Activated effector memory CD4-positive, alpha-beta T cell treated with Interleukin-2 at 50 U/mL for 16 hours (primary cell): ENCODE data around the gene CBX8.

Experiments used
- DNase-seq: peaks from one replicate; pipeline ENCODE4 v3.0.0-alpha.2; 2020

The CBX8 gene

GRCh38 chr17:79796763-79797491 is at the start of gene CBX8:
CBX8 (minus strand) TSS chr17:79797077; CDS start chr17:79796998, 79 bp downstream.
- DNase-seq: peak; percentile 97

GRCh38 chr17:79845601-79845949 is 48.7 kb upstream of the CBX8 start:
- DNase-seq: no peak

- DNase-seq: peak; percentile 31
Observed at GRCh38 chr17:79844869-79845600, 48.2 kb upstream of the CBX8 start.

GRCh38 chr17:79843816-79844800 is 47.2 kb upstream of the CBX8 start:
- DNase-seq: no peak

GRCh38 chr17:79843474-79843815 is 46.6 kb upstream of the CBX8 start:
- DNase-seq: no peak

GRCh38 chr17:79842656-79843473 is 46.0 kb upstream of the CBX8 start:
- no peak for DNase-seq

GRCh38 chr17:79842136-79842655 is 45.3 kb upstream of the CBX8 start:
- no peak for DNase-seq

- peak; percentile 25 for DNase-seq
Observed at GRCh38 chr17:79841369-79842135, 44.7 kb upstream of the CBX8 start.

- no peak for DNase-seq
Observed at GRCh38 chr17:79840989-79841286, 44.1 kb upstream of the CBX8 start.

- no peak for DNase-seq
Observed at GRCh38 chr17:79840269-79840988, 43.6 kb upstream of the CBX8 start.

GRCh38 chr17:79839356-79840268 is 42.7 kb upstream of the CBX8 start, which contains the start of gene CBX4:
CBX4 (minus strand) TSS chr17:79839440; CDS start chr17:79839251, 189 bp downstream.
- DNase-seq: peak; percentile 89

- peak; percentile 46 for DNase-seq
Observed at GRCh38 chr17:79838522-79839274, 41.8 kb upstream of the CBX8 start.

- peak; percentile 47 for DNase-seq
Observed at GRCh38 chr17:79837888-79838521, 41.1 kb upstream of the CBX8 start.

GRCh38 chr17:79836972-79837887 is 40.4 kb upstream of the CBX8 start:
- DNase-seq: no peak

GRCh38 chr17:79836510-79836971 is 39.7 kb upstream of the CBX8 start:
- no peak for DNase-seq

GRCh38 chr17:79835953-79836509 is 39.2 kb upstream of the CBX8 start:
- DNase-seq: no peak

GRCh38 chr17:79835470-79835899 is 38.6 kb upstream of the CBX8 start:
- DNase-seq: no peak
